ENCODE measurements around the gene UNC13D. TPM values are rescaled to one million over a fixed set of nuclear protein-coding genes. Genes with fewer than 3 reads are reported as not detected.

Gene UNC13D
- total RNA-seq, 1 donor from 2014 or later, result 2.7 TPM

GRCh38 chr17:75809631-75810111 is 34.5 kb downstream of the UNC13D start:
- H3K9me3 Mint-ChIP-seq (ENCODE audit: unreplicated experiment), result no peaks in the 10 kb centered on the region
- peaks cover 13% of the 10 kb centered on the region for H3K79me2 ChIP-seq (ENCODE audit: insufficient read depth, low read length)
- peaks cover 10% of the 10 kb centered on the region for H3K4me1 Mint-ChIP-seq (ENCODE audit: low read depth, unreplicated experiment)
- H3K9me3 ChIP-seq (ENCODE audit: insufficient read depth, low read depth, low read length), result no peaks in the 10 kb centered on the region
- peaks cover 44% of the 10 kb centered on the region for H4K20me1 ChIP-seq (ENCODE audit: insufficient read depth, low read length)
- H3K27ac ChIP-seq (ENCODE audit: low read depth, low read length), result no peak overlapping the region
- no peak overlapping the region for H3K27ac Mint-ChIP-seq (ENCODE audit: unreplicated experiment)
- DNase-seq (ENCODE audit: low read depth) (no peak), FAIRE-seq (no peak)
- H3K36me3 Mint-ChIP-seq (ENCODE audit: low read depth, unreplicated experiment), result peaks cover 12% of the 10 kb centered on the region
- no peak overlapping the region for H3K4me3 Mint-ChIP-seq (ENCODE audit: unreplicated experiment)
- peak overlapping the region; percentile 39 for H3K4me2 ChIP-seq (ENCODE audit: low read length)
- H2AFZ ChIP-seq (ENCODE audit: low read depth, low read length), result no peak overlapping the region
- peaks cover 9% of the 10 kb centered on the region for H3K36me3 ChIP-seq (ENCODE audit: insufficient read depth, low read length)
- H3K27me3 Mint-ChIP-seq (ENCODE audit: low read depth, unreplicated experiment), result no peaks in the 10 kb centered on the region
- H3K4me1 ChIP-seq (ENCODE audit: insufficient read depth, low read length), result peaks cover 8% of the 10 kb centered on the region
- TF ChIP-seq CTCF (IDR thresholded peaks at IDR 0.05; ENCODE audit: insufficient read depth, low read depth, low read length) (no peak), EZH2 (IDR thresholded peaks at IDR 0.05; ENCODE audit: insufficient read depth, low read length) (no peak)
- peak overlapping the region; percentile 13 for H3K9ac ChIP-seq (ENCODE audit: low read length)
- H3K27me3 ChIP-seq (ENCODE audit: insufficient read depth, low read length), result no peaks in the 10 kb centered on the region
- H3K4me3 ChIP-seq (ENCODE audit: insufficient read depth, low read depth, low read length), result no peak overlapping the region

- Histone ChIP-seq H2AFZ (ENCODE audit: low read depth, low read length) (no peak overlapping the region), H3K27me3 (ENCODE audit: insufficient read depth, low read length) (no peaks in the 10 kb centered on the region), H3K9me3 (ENCODE audit: insufficient read depth, low read depth, low read length) (no peaks in the 10 kb centered on the region), H4K20me1 (ENCODE audit: insufficient read depth, low read length) (peaks cover 41% of the 10 kb centered on the region), H3K4me2 (ENCODE audit: low read length) (peak overlapping the region; percentile 39), H3K4me1 (ENCODE audit: insufficient read depth, low read length) (peaks cover 6% of the 10 kb centered on the region), H3K79me2 (ENCODE audit: insufficient read depth, low read length) (peaks cover 13% of the 10 kb centered on the region), H3K36me3 (ENCODE audit: insufficient read depth, low read length) (peaks cover 9% of the 10 kb centered on the region), H3K9ac (ENCODE audit: low read length) (peak overlapping the region; percentile 13), H3K27ac (ENCODE audit: low read depth, low read length) (no peak overlapping the region), H3K4me3 (ENCODE audit: insufficient read depth, low read depth, low read length) (no peak overlapping the region)
- TF ChIP-seq EZH2 (IDR thresholded peaks at IDR 0.05; ENCODE audit: insufficient read depth, low read length), result no peak
- no peak for TF ChIP-seq CTCF (IDR thresholded peaks at IDR 0.05; ENCODE audit: insufficient read depth, low read depth, low read length)
- no peaks in the 10 kb centered on the region for H3K27me3 Mint-ChIP-seq (ENCODE audit: low read depth, unreplicated experiment)
- FAIRE-seq (no peak), DNase-seq (ENCODE audit: low read depth) (peak; percentile 85)
- H3K9me3 Mint-ChIP-seq (ENCODE audit: unreplicated experiment), result no peaks in the 10 kb centered on the region
- H3K27ac Mint-ChIP-seq (ENCODE audit: unreplicated experiment), result no peak overlapping the region
- peaks cover 12% of the 10 kb centered on the region for H3K36me3 Mint-ChIP-seq (ENCODE audit: low read depth, unreplicated experiment)
- H3K4me3 Mint-ChIP-seq (ENCODE audit: unreplicated experiment), result no peak overlapping the region
- peaks cover 7% of the 10 kb centered on the region for H3K4me1 Mint-ChIP-seq (ENCODE audit: low read depth, unreplicated experiment)
Observed at GRCh38 chr17:75808905-75809621, 35.1 kb downstream of the UNC13D start.

GRCh38 chr17:75808549-75808904 is 35.7 kb downstream of the UNC13D start:
- Histone ChIP-seq H3K4me1 (ENCODE audit: insufficient read depth, low read length) (peaks cover 6% of the 10 kb centered on the region), H3K36me3 (ENCODE audit: insufficient read depth, low read length) (peaks cover 9% of the 10 kb centered on the region), H3K4me2 (ENCODE audit: low read length) (no peak overlapping the region), H3K9ac (ENCODE audit: low read length) (no peak overlapping the region), H3K79me2 (ENCODE audit: insufficient read depth, low read length) (peaks cover 13% of the 10 kb centered on the region), H3K27ac (ENCODE audit: low read depth, low read length) (no peak overlapping the region), H3K9me3 (ENCODE audit: insufficient read depth, low read depth, low read length) (no peaks in the 10 kb centered on the region), H3K4me3 (ENCODE audit: insufficient read depth, low read depth, low read length) (no peak overlapping the region), H2AFZ (ENCODE audit: low read depth, low read length) (no peak overlapping the region), H4K20me1 (ENCODE audit: insufficient read depth, low read length) (peaks cover 44% of the 10 kb centered on the region), H3K27me3 (ENCODE audit: insufficient read depth, low read length) (no peaks in the 10 kb centered on the region)
- Mint-ChIP-seq H3K27me3 (ENCODE audit: low read depth, unreplicated experiment) (no peaks in the 10 kb centered on the region), H3K4me3 (ENCODE audit: unreplicated experiment) (no peak overlapping the region), H3K36me3 (ENCODE audit: low read depth, unreplicated experiment) (peaks cover 12% of the 10 kb centered on the region), H3K9me3 (ENCODE audit: unreplicated experiment) (no peaks in the 10 kb centered on the region), H3K4me1 (ENCODE audit: low read depth, unreplicated experiment) (peaks cover 7% of the 10 kb centered on the region), H3K27ac (ENCODE audit: unreplicated experiment) (no peak overlapping the region)
- FAIRE-seq (no peak), DNase-seq (ENCODE audit: low read depth) (no peak)
- TF ChIP-seq CTCF (IDR thresholded peaks at IDR 0.05; ENCODE audit: insufficient read depth, low read depth, low read length) (no peak), EZH2 (IDR thresholded peaks at IDR 0.05; ENCODE audit: insufficient read depth, low read length) (no peak)
